GM23248 (cell line): Measurements from ENCODE around the gene CDC25A. TPM values are rescaled to one million over a fixed set of nuclear protein-coding genes. Genes with fewer than 3 reads are reported as not detected.
"Not testable (repeated sequence)": the region's sequence is repeated elsewhere in the genome, so short reads cannot be mapped to it uniquely, and the experiment has no call there.

ENCODE experiments used
- DNase-seq: peaks from one replicate; pipeline ENCODE4 v3.0.0-alpha.2; 2015
- H2AFZ ChIP-seq: fragments of 200-600 bp; sonication (generic); 2 replicates; pipeline ENCODE4 v1.6.1; 2016; ENCODE audit warnings: antibody characterized with exemption
- H3F3A ChIP-seq: fragments of 200-600 bp; sonication (generic); 2 replicates; pipeline ENCODE4 v1.6.1; 2016; ENCODE audit warnings: mild to moderate bottlenecking, antibody characterized with exemption, mixed run types; ENCODE audit not compliant: insufficient read depth
- H3K27ac ChIP-seq: fragments of 200-600 bp; sonication (generic); 2 replicates; pipeline ENCODE4 v1.5.1; 2016; ENCODE audit warnings: mild to moderate bottlenecking
- H3K27me3 ChIP-seq: fragments of 200-600 bp; sonication (generic); replicated peaks from 2 replicates; pipeline ENCODE4 v1.6.1; 2016; ENCODE audit warnings: mild to moderate bottlenecking; ENCODE audit not compliant: insufficient read depth
- H3K36me3 ChIP-seq: fragments of 200-600 bp; sonication (generic); 2 replicates; pipeline ENCODE4 v1.6.1; 2016; ENCODE audit warnings: low read depth, mild to moderate bottlenecking
- H3K4me1 ChIP-seq: fragments of 200-600 bp; sonication (generic); 2 replicates; pipeline ENCODE4 v1.6.1; 2016; ENCODE audit warnings: mild to moderate bottlenecking; ENCODE audit not compliant: insufficient read depth
- H3K4me2 ChIP-seq: fragments of 200-600 bp; sonication (generic); one replicate; pipeline ENCODE4 v1.6.1; 2016; ENCODE audit warnings: mild to moderate bottlenecking; ENCODE audit not compliant: unreplicated experiment
- H3K4me3 ChIP-seq: fragments of 200-600 bp; sonication (generic); 2 replicates; pipeline ENCODE4 v1.5.1; 2016; ENCODE audit warnings: mild to moderate bottlenecking
- H3K79me2 ChIP-seq: fragments of 200-600 bp; sonication (generic); 2 replicates; pipeline ENCODE4 v1.6.1; 2016; ENCODE audit warnings: mild to moderate bottlenecking; ENCODE audit not compliant: insufficient read depth
- H3K9ac ChIP-seq: fragments of 200-600 bp; sonication (generic); 2 replicates; pipeline ENCODE4 v1.6.1; 2016; ENCODE audit warnings: mild to moderate bottlenecking
- H3K9me2 ChIP-seq: fragments of 200-600 bp; sonication (generic); 2 replicates; pipeline ENCODE4 v1.6.1; 2016; ENCODE audit warnings: mixed run types, mild to moderate bottlenecking, moderate library complexity; ENCODE audit not compliant: insufficient read depth
- H3K9me3 ChIP-seq: fragments of 200-600 bp; sonication (generic); one replicate; pipeline ENCODE4 v1.6.1; 2017; ENCODE audit warnings: low read depth
- H4K20me1 ChIP-seq: fragments of 200-600 bp; sonication (generic); 2 replicates; pipeline ENCODE4 v1.6.0; 2016; ENCODE audit not compliant: insufficient read depth
- EZH2 ChIP-seq: fragments of 200-600 bp; sonication (generic); IDR thresholded peaks from 2 replicates; pipeline ENCODE4 v1.6.1; 2018; ENCODE audit warnings: antibody characterized with exemption, mild to moderate bottlenecking; ENCODE audit not compliant: insufficient read depth, poor library complexity, severe bottlenecking
- EZH2phosphoT487 ChIP-seq: fragments of 200-600 bp; sonication (generic); IDR thresholded peaks from 2 replicates; pipeline ENCODE4 v1.6.1; 2018; ENCODE audit warnings: antibody characterized with exemption, moderate library complexity, mild to moderate bottlenecking, low read depth; ENCODE audit not compliant: insufficient read depth
- WGBS, 2 experiments: methylation state at CpG; one replicate each; pipeline ENCODE4 v1.1.6; 2015 to 2017; ENCODE audit warnings: low lambda C conversion rate in 2 of 2, low coverage in 1 of 2; ENCODE audit errors: missing lambda C conversion rate in 2 of 2; 5-methylcytosine and 5-hydroxymethylcytosine counted together
- in situ Hi-C: fragments of 300-500 bp; cut with MboI; formaldehyde crosslinking; loops from 2 replicates; pipeline ENCODE4 v1.15.0; 2020
- microRNA counts: library from miRNA; unstranded; fragments of <30 nt; microRNA quantifications from one replicate; lab custom pipeline; 2016
- microRNA-seq: library from miRNA; unstranded; fragments of <30 nt; microRNA quantifications from one replicate; pipeline ENCODE4, GENCODE V29; 2016; ENCODE audit warnings: borderline number of aligned reads
- polyA plus RNA-seq: library from polyadenylated mRNA; unstranded; fragments of >200 nt; fragmentation: Nextera tagmentation; extraction: Ambion mirVana; gene quantifications from 2 replicates; pipeline ENCODE4 v1.2.1, GENCODE V29; 2016
- small RNA-seq: library from RNA; depleted of rRNA; stranded (forward); fragments of <200 nt; gene quantifications from one replicate; pipeline ENCODE3, GENCODE V24; 2014; ENCODE audit warnings: low read depth, low replicate concordance
- total RNA-seq: library from RNA; depleted of rRNA; stranded (reverse); fragments of >200 nt; shearing (Covaris generic); gene quantifications from 2 replicates; pipeline ENCODE4 v1.2.3, GENCODE V29; 2014; rRNA removed

The CDC25A gene
- total and polyA plus RNA-seq, 2 experiments from 2014 or later = 1.5 to 4.3 TPM

DNA sequence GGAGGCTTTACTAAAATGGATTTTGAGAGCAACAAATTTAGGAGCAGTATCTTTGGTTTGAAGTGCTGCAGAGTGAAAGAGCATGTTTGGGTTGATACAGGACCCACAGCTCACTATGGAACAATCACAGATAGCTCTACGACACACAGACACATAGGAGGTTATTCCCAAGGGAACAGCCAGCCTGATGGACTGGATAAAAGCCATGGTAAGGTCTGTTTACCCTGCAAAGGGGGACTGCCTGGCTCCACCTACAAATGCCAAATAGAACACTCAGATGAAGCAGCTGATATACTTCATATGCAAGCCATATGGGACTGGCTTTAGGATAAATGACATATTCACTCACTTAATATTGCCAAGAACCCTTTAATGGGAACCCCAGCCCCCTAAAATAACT, 75.4 kb downstream of the CDC25A start:
- Histone ChIP-seq H3K36me3 (no peaks in the 10 kb centered on the region), H3K4me1 (no peaks in the 10 kb centered on the region), H3K4me3 (no peak overlapping the region), H3K9me3 (no peaks in the 10 kb centered on the region), H3K27me3 (no peaks in the 10 kb centered on the region), H3K9me2 (no peaks in the 10 kb centered on the region), H3F3A (no peaks in the 10 kb centered on the region), H3K27ac (no peak overlapping the region), H3K4me2 (no peak overlapping the region), H2AFZ (no peak overlapping the region), H4K20me1 (no peaks in the 10 kb centered on the region), H3K79me2 (no peaks in the 10 kb centered on the region), H3K9ac (no peak overlapping the region)
- TF ChIP-seq EZH2 = no peak
- no peak for TF ChIP-seq EZH2phosphoT487
- in situ Hi-C loops = no loop called here
- no peak for DNase-seq
- 69 to 73% methylated on average over 1 of the region's 1 CpG for WGBS, 2 experiments

DNA sequence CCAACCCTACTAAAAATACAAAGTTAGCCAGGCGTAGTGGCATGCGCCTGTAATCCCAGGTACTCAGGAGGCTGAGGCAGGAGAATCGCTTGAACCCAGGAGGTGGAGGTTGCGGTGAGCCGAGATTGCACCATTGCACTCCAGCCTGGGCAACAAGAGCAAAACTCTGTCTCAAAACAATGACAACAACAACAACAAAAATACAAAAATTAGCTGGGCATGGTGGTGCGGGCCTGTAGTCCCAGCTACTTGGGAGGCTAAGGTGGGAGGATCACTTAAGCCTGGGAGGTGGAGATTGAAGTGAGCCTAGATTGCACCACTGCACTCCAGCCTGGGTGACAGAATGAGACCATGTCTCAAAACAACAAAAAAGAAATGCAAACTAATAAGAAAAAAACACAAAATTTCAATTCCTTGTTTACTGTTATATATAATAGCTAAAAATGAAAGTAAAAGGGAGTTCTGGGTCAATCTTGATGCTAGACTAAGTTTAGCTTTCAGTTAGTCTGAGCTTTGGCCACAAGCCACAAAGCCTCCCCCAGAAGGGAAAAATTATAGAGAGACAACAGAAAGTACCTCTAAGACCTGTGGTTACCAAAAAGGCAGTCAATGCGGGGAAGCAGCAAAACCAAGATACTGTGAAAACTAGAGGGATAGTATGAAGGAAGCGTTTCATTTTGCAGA, 76.0 kb downstream of the CDC25A start:
- in situ Hi-C loops, H3K9me2 ChIP-seq, H4K20me1 ChIP-seq, H2AFZ ChIP-seq, DNase-seq, H3K4me3 ChIP-seq, H3K9ac ChIP-seq, H3K27ac ChIP-seq, H3K79me2 ChIP-seq, H3K36me3 ChIP-seq, H3K27me3 ChIP-seq, H3F3A ChIP-seq, H3K4me2 ChIP-seq, H3K4me1 ChIP-seq, H3K9me3 ChIP-seq: not testable (repeated sequence)
- WGBS, 2 experiments = 81 to 83% methylated on average over 8 of the region's 8 CpGs

DNA sequence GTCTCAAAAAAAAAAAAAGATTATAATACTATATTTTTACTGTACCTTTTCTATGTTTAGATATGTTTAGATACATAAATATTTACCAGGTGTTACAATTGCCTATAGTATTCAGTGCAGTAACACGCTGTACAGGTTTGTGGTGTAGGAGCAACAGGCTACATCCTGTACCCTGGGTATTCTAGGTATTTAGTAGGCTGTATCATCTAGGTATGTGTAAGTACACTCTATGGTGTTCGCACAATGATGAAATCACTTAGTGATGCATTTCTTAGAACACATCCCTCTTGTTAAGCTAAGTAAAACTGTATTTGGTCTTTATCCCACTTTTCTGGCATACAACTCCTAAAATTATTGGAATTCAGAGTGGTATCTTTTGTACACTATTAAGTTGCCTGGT, 77.8 kb downstream of the CDC25A start:
- no peak overlapping the region for H2AFZ ChIP-seq
- no peaks in the 10 kb centered on the region for H3F3A ChIP-seq
- no peaks in the 10 kb centered on the region for H3K4me1 ChIP-seq
- no peak overlapping the region for H3K4me2 ChIP-seq
- no peak for DNase-seq
- no peaks in the 10 kb centered on the region for H3K9me2 ChIP-seq
- no peak overlapping the region for H3K27ac ChIP-seq
- no peaks in the 10 kb centered on the region for H3K27me3 ChIP-seq
- H4K20me1 ChIP-seq = no peaks in the 10 kb centered on the region
- no peaks in the 10 kb centered on the region for H3K9me3 ChIP-seq
- H3K79me2 ChIP-seq = no peaks in the 10 kb centered on the region
- in situ Hi-C loops = no loop called here
- no peak overlapping the region for H3K4me3 ChIP-seq
- TF ChIP-seq EZH2phosphoT487 (no peak), EZH2 (no peak)
- H3K36me3 ChIP-seq = no peaks in the 10 kb centered on the region
- H3K9ac ChIP-seq = no peak overlapping the region
- 93 to 97% methylated on average over 2 of the region's 2 CpGs for WGBS, 2 experiments

DNA sequence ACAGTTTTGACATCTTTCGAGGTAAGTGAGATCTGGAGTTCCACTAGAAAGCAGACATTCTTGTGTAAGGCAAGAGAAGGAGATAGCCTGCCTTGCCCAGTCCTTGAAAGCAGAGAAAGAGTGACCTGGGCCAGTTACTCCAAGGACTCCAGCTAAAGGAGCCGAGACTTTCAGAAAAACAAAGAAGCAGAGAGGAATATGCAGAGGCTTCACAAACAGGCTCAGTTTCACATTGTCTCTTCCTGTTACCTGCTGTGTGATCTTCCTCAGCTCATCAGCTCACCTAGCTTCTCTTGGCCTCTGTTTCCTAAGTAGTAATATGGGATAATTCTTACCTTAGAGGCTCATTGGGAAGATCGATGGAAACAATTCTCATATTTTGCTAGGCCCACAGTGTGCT, 81.0 kb downstream of the CDC25A start:
- in situ Hi-C loops = no loop called here
- TF ChIP-seq EZH2 (no peak), EZH2phosphoT487 (no peak)
- no peak for DNase-seq
- Histone ChIP-seq H3K9me2 (no peaks in the 10 kb centered on the region), H2AFZ (no peak overlapping the region), H3K4me3 (no peak overlapping the region), H3F3A (no peaks in the 10 kb centered on the region), H3K27ac (no peak overlapping the region), H3K9ac (no peak overlapping the region), H3K4me1 (no peaks in the 10 kb centered on the region), H3K27me3 (no peaks in the 10 kb centered on the region), H3K79me2 (no peaks in the 10 kb centered on the region), H3K4me2 (no peak overlapping the region), H3K9me3 (no peaks in the 10 kb centered on the region), H3K36me3 (no peaks in the 10 kb centered on the region), H4K20me1 (no peaks in the 10 kb centered on the region)
- 69 to 71% methylated on average over 3 of the region's 3 CpGs for WGBS, 2 experiments

MicroRNA genes within 50 kb of the gene (microRNA counts, 767-probe panel; counts per million panel counts)
- 7,032 counts per million, percentile 94 among the panel's probes with 10 or more counts for microRNA hsa-miR-4443 (lab: Ali Mortazavi, UCI)

Small RNAs within 50 kb of the gene (microRNA-seq; reads per million reads assigned to microRNA genes)
- 1.5 reads per million for gene MIR4443

Small RNAs within 50 kb of the gene (small RNA-seq; reads per million reads assigned to genes)
- gene MIR4443 = not detected
- not detected for gene NDUFB1P1
- not detected for gene RNU7-128P
- gene SNRPFP4 = not detected

Other genes starting within 250 kb of the CDC25A start
- gene MAP4, start 172.0 kb downstream of the CDC25A start, total RNA-seq = 121 and 132 TPM in 2 replicates
- gene MAP4, start 172.0 kb downstream of the CDC25A start, polyA plus RNA-seq = 235 and 253 TPM in 2 replicates
- gene CAMP, start 35.1 kb upstream of the CDC25A start, total RNA-seq = not detected in 2 replicates
- gene CAMP, start 35.1 kb upstream of the CDC25A start, polyA plus RNA-seq = not detected in 2 replicates
- 1.9 and 2.3 TPM in 2 replicates for gene ZNF589, start 52.7 kb upstream of the CDC25A start, total RNA-seq
- 2.2 and 2.4 TPM in 2 replicates for gene ZNF589, start 52.7 kb upstream of the CDC25A start, polyA plus RNA-seq
- 24.3 and 33.3 TPM in 2 replicates for gene NME6, start 113.0 kb upstream of the CDC25A start, total RNA-seq
- 28.9 and 30.2 TPM in 2 replicates for gene NME6, start 113.0 kb upstream of the CDC25A start, polyA plus RNA-seq
- gene SPINK8, start 145.2 kb upstream of the CDC25A start, total RNA-seq = not detected in 2 replicates
- gene SPINK8, start 145.2 kb upstream of the CDC25A start, polyA plus RNA-seq = not detected in 2 replicates
- gene FBXW12, start 183.8 kb upstream of the CDC25A start, total RNA-seq = not detected in 2 replicates
- gene FBXW12, start 183.8 kb upstream of the CDC25A start, polyA plus RNA-seq = not detected in 2 replicates
- 5.5 and 8.0 TPM in 2 replicates for gene PLXNB1, start 241.7 kb upstream of the CDC25A start, total RNA-seq
- gene PLXNB1, start 241.7 kb upstream of the CDC25A start, polyA plus RNA-seq = 3.3 and 4.9 TPM in 2 replicates